Neural progenitor cell (in vitro differentiated cells): Measurements from ENCODE around the gene OR2T1.

Experiments
- EZH2 ChIP-seq: fragments of 200-600 bp; sonication (generic); IDR thresholded peaks from 2 replicates; pipeline ENCODE4 v1.6.1; 2017; ENCODE audit warnings: antibody characterized with exemption, mild to moderate bottlenecking, moderate library complexity
- TF ChIP-seq, protein P1 (sequence below): fragments of 200-600 bp; sonication (generic); IDR thresholded peaks from 2 replicates; pipeline ENCODE4 v1.5.1; 2017; ENCODE audit warnings: antibody characterized with exemption, mild to moderate bottlenecking

DNA sequence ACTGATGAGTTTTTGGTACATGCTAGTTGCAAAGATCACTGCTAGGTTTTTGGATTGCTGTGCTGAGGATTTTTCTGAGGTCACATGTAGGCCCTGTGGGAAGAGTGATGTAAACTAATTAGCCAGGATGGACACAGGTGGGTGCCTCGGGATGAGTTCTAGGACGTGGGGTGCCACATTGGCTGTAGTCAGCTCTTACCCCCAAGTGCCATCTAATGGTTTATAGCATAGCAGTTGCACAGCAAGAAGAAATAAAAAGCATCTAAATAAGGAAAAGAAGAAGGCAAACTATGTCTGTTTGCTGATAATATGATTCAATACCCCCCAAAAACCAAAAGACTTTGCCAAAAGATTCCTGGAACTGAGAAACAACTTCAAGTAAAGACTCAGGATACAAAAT lies 9.8 kb upstream of the OR2T1 start:
- TF ChIP-seq, protein P1, sequence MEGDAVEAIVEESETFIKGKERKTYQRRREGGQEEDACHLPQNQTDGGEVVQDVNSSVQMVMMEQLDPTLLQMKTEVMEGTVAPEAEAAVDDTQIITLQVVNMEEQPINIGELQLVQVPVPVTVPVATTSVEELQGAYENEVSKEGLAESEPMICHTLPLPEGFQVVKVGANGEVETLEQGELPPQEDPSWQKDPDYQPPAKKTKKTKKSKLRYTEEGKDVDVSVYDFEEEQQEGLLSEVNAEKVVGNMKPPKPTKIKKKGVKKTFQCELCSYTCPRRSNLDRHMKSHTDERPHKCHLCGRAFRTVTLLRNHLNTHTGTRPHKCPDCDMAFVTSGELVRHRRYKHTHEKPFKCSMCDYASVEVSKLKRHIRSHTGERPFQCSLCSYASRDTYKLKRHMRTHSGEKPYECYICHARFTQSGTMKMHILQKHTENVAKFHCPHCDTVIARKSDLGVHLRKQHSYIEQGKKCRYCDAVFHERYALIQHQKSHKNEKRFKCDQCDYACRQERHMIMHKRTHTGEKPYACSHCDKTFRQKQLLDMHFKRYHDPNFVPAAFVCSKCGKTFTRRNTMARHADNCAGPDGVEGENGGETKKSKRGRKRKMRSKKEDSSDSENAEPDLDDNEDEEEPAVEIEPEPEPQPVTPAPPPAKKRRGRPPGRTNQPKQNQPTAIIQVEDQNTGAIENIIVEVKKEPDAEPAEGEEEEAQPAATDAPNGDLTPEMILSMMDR = no peak
- TF ChIP-seq EZH2 = no peak
